Stimulated activated CD8-positive, alpha-beta memory T cell treated with anti-CD3 and anti-CD28 coated beads, Interleukin-4, amount 100 ng/mL, for 24 hours (primary cell): ENCODE results near the gene PIK3CB.

Experiments
- DNase-seq: peaks from one replicate; pipeline ENCODE4 v3.0.0-alpha.2; 2020; ENCODE audit warnings: low read depth

Gene PIK3CB

GRCh38 chr3:138834596-138835396 lies at the start of gene PIK3CB:
Gene PIK3CB, minus strand, starts transcription at chr3:138834928. Its CDS starts 75,585 bp downstream, at chr3:138759343.
- DNase-seq: peak; percentile 83

- no peak for DNase-seq
These were observed 46.5 kb upstream of the PIK3CB start for GRCh38 chr3:138881233-138881632.

- no peak for DNase-seq
These were observed 45.0 kb upstream of the PIK3CB start for GRCh38 chr3:138879541-138880380.

GRCh38 chr3:138877226-138877625 lies 42.5 kb upstream of the PIK3CB start:
- no peak for DNase-seq

GRCh38 chr3:138875754-138876664 lies 41.3 kb upstream of the PIK3CB start:
- DNase-seq: no peak

- DNase-seq: no peak
These were observed 40.5 kb upstream of the PIK3CB start for GRCh38 chr3:138875096-138875753.

GRCh38 chr3:138873471-138874278 lies 38.9 kb upstream of the PIK3CB start:
- DNase-seq: no peak

- DNase-seq: no peak
These were observed 37.9 kb upstream of the PIK3CB start for GRCh38 chr3:138872632-138873031.

GRCh38 chr3:138867996-138868395 lies 33.3 kb upstream of the PIK3CB start:
- no peak for DNase-seq

- no peak for DNase-seq
These were observed 29.0 kb upstream of the PIK3CB start for GRCh38 chr3:138863776-138864113.

GRCh38 chr3:138862924-138863775 lies 28.4 kb upstream of the PIK3CB start:
- no peak for DNase-seq

GRCh38 chr3:138862531-138862923 lies 27.8 kb upstream of the PIK3CB start:
- DNase-seq: no peak

GRCh38 chr3:138861798-138862197 lies 27.1 kb upstream of the PIK3CB start:
- DNase-seq: no peak

GRCh38 chr3:138856799-138857198 lies 22.1 kb upstream of the PIK3CB start:
- DNase-seq: no peak

GRCh38 chr3:138854940-138855339 lies 20.2 kb upstream of the PIK3CB start:
- DNase-seq: no peak

- DNase-seq: no peak
These were observed 19.5 kb upstream of the PIK3CB start for GRCh38 chr3:138854204-138854603.

GRCh38 chr3:138850151-138850550 lies 15.4 kb upstream of the PIK3CB start:
- DNase-seq: no peak

- DNase-seq: no peak
These were observed 14.7 kb upstream of the PIK3CB start for GRCh38 chr3:138849222-138849940.

GRCh38 chr3:138848696-138849095 lies 14.0 kb upstream of the PIK3CB start:
- DNase-seq: no peak
